SK-N-MC (cell line): ENCODE data around the gene PRSS33.

Experiments
- EZH2 ChIP-seq: fragments of 200-600 bp; sonication (generic); IDR thresholded peaks from one replicate; pipeline ENCODE4 v1.6.1; 2017; ENCODE audit warnings: antibody characterized with exemption
- POLR2AphosphoS5 ChIP-seq: IDR thresholded peaks from 2 replicates; pipeline ENCODE4 v1.6.1; 2012; ENCODE audit warnings: mild to moderate bottlenecking, low read depth, low read length, borderline replicate concordance

- TF ChIP-seq POLR2AphosphoS5 (no peak), EZH2 (no peak)
Observed at GRCh38 chr16:2826591-2827373, 39.4 kb upstream of the PRSS33 start.
